ENCODE results near the gene EHD1. TPM values are rescaled to one million over a fixed set of nuclear protein-coding genes. Genes with fewer than 3 reads are reported as not detected.

EHD1 gene
- total RNA-seq, 1 donor from 2014 or later = 19.8 TPM

DNA sequence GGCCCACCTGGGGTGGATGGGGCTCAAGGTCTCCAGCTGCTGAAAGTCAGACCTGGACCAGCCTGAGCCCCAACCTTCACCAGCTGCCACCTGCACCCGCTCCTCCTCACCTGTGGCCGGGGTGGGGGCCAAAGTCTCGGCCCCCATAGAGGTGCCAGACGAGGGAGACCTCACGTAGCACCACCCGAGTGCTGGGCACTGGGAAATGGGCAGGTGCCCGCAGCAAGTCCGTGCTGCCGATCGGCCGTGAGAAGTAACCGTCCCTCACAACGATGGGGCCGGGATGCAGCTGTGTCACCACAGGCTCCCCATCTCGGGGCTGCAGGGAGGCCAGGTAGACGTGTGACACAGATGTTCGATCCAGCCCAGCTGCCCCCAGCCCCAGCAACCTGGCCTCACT is 22.4 kb upstream of the EHD1 start:
- no peak overlapping the region for H2AFZ ChIP-seq (replicated peaks)
- H3K36me3 ChIP-seq = no peaks in the 10 kb centered on the region
- H3F3A ChIP-seq (ENCODE audit: low read depth) = no peaks in the 10 kb centered on the region
- peaks cover 9% of the 10 kb centered on the region for H3K36me3 Mint-ChIP-seq
- H4K20me1 ChIP-seq (ENCODE audit: low read depth) = no peaks in the 10 kb centered on the region
- H3K27ac ChIP-seq = no peak overlapping the region
- H3K27me3 Mint-ChIP-seq (ENCODE audit: insufficient read depth, low read depth) = peaks cover 8% of the 10 kb centered on the region
- no peaks in the 10 kb centered on the region for H3K27me3 ChIP-seq
- H3K9me3 Mint-ChIP-seq = no peaks in the 10 kb centered on the region
- no peak overlapping the region for H3K4me2 ChIP-seq
- TF ChIP-seq EZH2phosphoT487 (IDR thresholded peaks at IDR 0.05) (no peak), EZH2 (IDR thresholded peaks at IDR 0.05) (no peak), CTCF (IDR thresholded peaks at IDR 0.05) (no peak)
- no peak overlapping the region for H3K4me3 Mint-ChIP-seq
- H3K79me2 ChIP-seq (ENCODE audit: low read depth) = no peaks in the 10 kb centered on the region
- DNase-seq (ENCODE audit: low spot score) = no peak
- H3K9me3 ChIP-seq (ENCODE audit: low read depth) = no peaks in the 10 kb centered on the region
- no peaks in the 10 kb centered on the region for H3K4me1 Mint-ChIP-seq
- no peaks in the 10 kb centered on the region for H3K4me1 ChIP-seq
- no peak overlapping the region for H3K9ac ChIP-seq
- H3K4me3 ChIP-seq = no peak overlapping the region
- no peak overlapping the region for H3K27ac Mint-ChIP-seq

GRCh38 chr11:64900263-64900678 is 21.9 kb upstream of the EHD1 start:
- no peak overlapping the region for H3K4me3 ChIP-seq
- H3F3A ChIP-seq (ENCODE audit: low read depth) = no peaks in the 10 kb centered on the region
- Mint-ChIP-seq H3K4me1 (no peaks in the 10 kb centered on the region), H3K36me3 (peaks cover 7% of the 10 kb centered on the region), H3K4me3 (no peak overlapping the region), H3K27ac (no peak overlapping the region), H3K27me3 (ENCODE audit: insufficient read depth, low read depth) (peaks cover 8% of the 10 kb centered on the region), H3K9me3 (no peaks in the 10 kb centered on the region)
- no peak for TF ChIP-seq EZH2phosphoT487 (IDR thresholded peaks at IDR 0.05)
- TF ChIP-seq CTCF (IDR thresholded peaks at IDR 0.05) = no peak
- no peak for TF ChIP-seq EZH2 (IDR thresholded peaks at IDR 0.05)
- H3K36me3 ChIP-seq = no peaks in the 10 kb centered on the region
- no peaks in the 10 kb centered on the region for H3K4me1 ChIP-seq
- H3K79me2 ChIP-seq (ENCODE audit: low read depth) = no peaks in the 10 kb centered on the region
- no peak overlapping the region for H3K27ac ChIP-seq
- H3K4me2 ChIP-seq = no peak overlapping the region
- DNase-seq (ENCODE audit: low spot score) = no peak
- no peaks in the 10 kb centered on the region for H4K20me1 ChIP-seq (ENCODE audit: low read depth)
- H3K9me3 ChIP-seq (ENCODE audit: low read depth) = no peaks in the 10 kb centered on the region
- no peak overlapping the region for H2AFZ ChIP-seq (replicated peaks)
- H3K9ac ChIP-seq = no peak overlapping the region
- no peaks in the 10 kb centered on the region for H3K27me3 ChIP-seq

DNA sequence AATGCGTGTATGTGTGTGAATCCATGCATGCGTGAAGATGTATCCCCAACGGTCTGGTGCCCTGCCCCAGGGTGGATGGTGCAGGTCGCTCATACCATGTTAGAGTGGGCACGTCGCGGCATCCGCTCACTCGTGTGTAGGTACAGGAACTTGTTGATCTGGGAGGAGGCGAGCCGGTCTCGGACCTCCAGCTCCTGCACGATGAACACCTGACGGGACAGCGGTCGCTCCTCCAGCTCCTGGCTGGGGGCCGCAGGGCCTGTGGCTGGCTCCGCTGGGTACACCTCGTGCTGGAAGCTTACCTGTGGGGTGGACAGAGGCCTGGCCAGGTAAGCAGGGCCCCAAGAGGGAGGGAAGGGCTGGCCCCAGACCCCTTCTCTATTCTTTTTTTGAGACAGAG is 20.1 kb upstream of the EHD1 start:
- H3K36me3 ChIP-seq = no peaks in the 10 kb centered on the region

GRCh38 chr11:64898076-64898445 is 19.6 kb upstream of the EHD1 start:
- DNase-seq (ENCODE audit: low spot score) = no peak
- TF ChIP-seq CTCF (IDR thresholded peaks at IDR 0.05) (no peak), EZH2phosphoT487 (IDR thresholded peaks at IDR 0.05) (no peak), EZH2 (IDR thresholded peaks at IDR 0.05) (no peak)
- no peaks in the 10 kb centered on the region for H3F3A ChIP-seq (ENCODE audit: low read depth)

More for the DNA sequence above, 20.1 kb upstream of the EHD1 start:
- no peak for TF ChIP-seq EZH2phosphoT487 (IDR thresholded peaks at IDR 0.05)
- Mint-ChIP-seq H3K4me3 (no peak overlapping the region), H3K27me3 (ENCODE audit: insufficient read depth, low read depth) (peaks cover 8% of the 10 kb centered on the region), H3K36me3 (peaks cover 3% of the 10 kb centered on the region), H3K27ac (no peak overlapping the region), H3K9me3 (no peaks in the 10 kb centered on the region), H3K4me1 (no peaks in the 10 kb centered on the region)
- H3K4me3 ChIP-seq = no peak overlapping the region
- H3K4me2 ChIP-seq = no peak overlapping the region
- no peak overlapping the region for H3K27ac ChIP-seq
- no peaks in the 10 kb centered on the region for H3K4me1 ChIP-seq
- no peaks in the 10 kb centered on the region for H3K79me2 ChIP-seq (ENCODE audit: low read depth)
- H3K27me3 ChIP-seq = no peaks in the 10 kb centered on the region
- H3K9ac ChIP-seq = no peak overlapping the region
- H3F3A ChIP-seq (ENCODE audit: low read depth) = no peaks in the 10 kb centered on the region
- DNase-seq (ENCODE audit: low spot score) = no peak
- no peak overlapping the region for H2AFZ ChIP-seq (replicated peaks)
- no peaks in the 10 kb centered on the region for H3K9me3 ChIP-seq (ENCODE audit: low read depth)
- peaks cover 5% of the 10 kb centered on the region for H4K20me1 ChIP-seq (ENCODE audit: low read depth)

More at GRCh38 chr11:64898076-64898445, 19.6 kb upstream of the EHD1 start:
- H3K27ac Mint-ChIP-seq = no peak overlapping the region
- Histone ChIP-seq H3K79me2 (ENCODE audit: low read depth) (no peaks in the 10 kb centered on the region), H3K4me1 (no peaks in the 10 kb centered on the region), H3K36me3 (no peaks in the 10 kb centered on the region), H3K27me3 (no peaks in the 10 kb centered on the region), H4K20me1 (ENCODE audit: low read depth) (peaks cover 5% of the 10 kb centered on the region), H3K9ac (no peak overlapping the region), H3K4me2 (no peak overlapping the region), H3K9me3 (ENCODE audit: low read depth) (no peaks in the 10 kb centered on the region), H3K27ac (no peak overlapping the region), H3K4me3 (no peak overlapping the region), H2AFZ (replicated peaks) (no peak overlapping the region)
- H3K36me3 Mint-ChIP-seq = peaks cover 3% of the 10 kb centered on the region
- H3K4me1 Mint-ChIP-seq = no peaks in the 10 kb centered on the region
- H3K9me3 Mint-ChIP-seq = no peaks in the 10 kb centered on the region
- H3K27me3 Mint-ChIP-seq (ENCODE audit: insufficient read depth, low read depth) = peaks cover 8% of the 10 kb centered on the region
- no peak overlapping the region for H3K4me3 Mint-ChIP-seq

Data from neural progenitor cell (in vitro differentiated cells).